ENCODE data around the gene PLTP. TPM values are rescaled to one million over a fixed set of nuclear protein-coding genes. Genes with fewer than 3 reads are reported as not detected.

Gene PLTP
- total and polyA plus RNA-seq, 2 experiments from 2014 or later = 22.6 to 25.7 TPM

GRCh38 chr20:45852326-45852725, 59.6 kb downstream of the PLTP start:
- Histone ChIP-seq H3K27me3 (replicated peaks; ENCODE audit: insufficient read depth) (no peaks in the 10 kb centered on the region), H3K9me2 (ENCODE audit: insufficient read depth) (no peaks in the 10 kb centered on the region), H3K4me1 (ENCODE audit: insufficient read depth) (peaks cover 7% of the 10 kb centered on the region; the same call in 1 of the 2 replicates), H3F3A (ENCODE audit: insufficient read depth) (0 out of 2 replicates have a peak, but pooled peaks cover 10% of the 10 kb centered on the region), H3K4me3 (no peak overlapping the region), H2AFZ (no peak overlapping the region), H3K27ac (no peak overlapping the region), H3K9ac (no peak overlapping the region), H3K79me2 (ENCODE audit: insufficient read depth) (peaks cover 38% of the 10 kb centered on the region), H3K36me3 (ENCODE audit: low read depth) (peaks cover 4% of the 10 kb centered on the region), H3K9me3 (ENCODE audit: low read depth) (no peaks in the 10 kb centered on the region), H4K20me1 (ENCODE audit: insufficient read depth) (no peaks in the 10 kb centered on the region), H3K4me2 (ENCODE audit: unreplicated experiment) (no peak overlapping the region)
- no peak for DNase-seq
- in situ Hi-C loops (cut with MboI) = no loop called here
- TF ChIP-seq EZH2 (IDR thresholded peaks at IDR 0.05; ENCODE audit: insufficient read depth, poor library complexity, severe bottlenecking) = no peak
- no peak for TF ChIP-seq EZH2phosphoT487 (IDR thresholded peaks at IDR 0.05; ENCODE audit: insufficient read depth, low read depth)
- 97% methylated on average over 6 of the region's 6 CpGs for WGBS, 2 experiments (ENCODE audit: low coverage in 1 of 2, low lambda C conversion rate in 2 of 2, missing lambda C conversion rate in 2 of 2)

- Histone ChIP-seq H3F3A (ENCODE audit: insufficient read depth) (0 out of 2 replicates have a peak, but pooled peaks cover 10% of the 10 kb centered on the region), H3K9ac (no peak overlapping the region), H3K79me2 (ENCODE audit: insufficient read depth) (peaks cover 32% of the 10 kb centered on the region), H3K9me2 (ENCODE audit: insufficient read depth) (no peaks in the 10 kb centered on the region), H3K27ac (no peak overlapping the region), H4K20me1 (ENCODE audit: insufficient read depth) (no peaks in the 10 kb centered on the region), H2AFZ (no peak overlapping the region), H3K36me3 (ENCODE audit: low read depth) (peaks cover 10% of the 10 kb centered on the region), H3K4me2 (ENCODE audit: unreplicated experiment) (no peak overlapping the region), H3K9me3 (ENCODE audit: low read depth) (no peaks in the 10 kb centered on the region), H3K4me1 (ENCODE audit: insufficient read depth) (peaks cover 7% of the 10 kb centered on the region; the same call in 1 of the 2 replicates), H3K4me3 (no peak overlapping the region), H3K27me3 (replicated peaks; ENCODE audit: insufficient read depth) (no peaks in the 10 kb centered on the region)
- in situ Hi-C loops (cut with MboI) = no loop called here
- TF ChIP-seq EZH2phosphoT487 (IDR thresholded peaks at IDR 0.05; ENCODE audit: insufficient read depth, low read depth) (no peak), EZH2 (IDR thresholded peaks at IDR 0.05; ENCODE audit: insufficient read depth, poor library complexity, severe bottlenecking) (no peak)
- DNase-seq = no peak
Observed at GRCh38 chr20:45851501-45851900, 60.5 kb downstream of the PLTP start.

- Histone ChIP-seq H3F3A (ENCODE audit: insufficient read depth) (0 out of 2 replicates have a peak, but pooled peaks cover 10% of the 10 kb centered on the region), H2AFZ (no peak overlapping the region), H3K9me2 (ENCODE audit: insufficient read depth) (no peaks in the 10 kb centered on the region), H3K27me3 (replicated peaks; ENCODE audit: insufficient read depth) (no peaks in the 10 kb centered on the region), H3K4me2 (ENCODE audit: unreplicated experiment) (no peak overlapping the region), H3K4me3 (no peak overlapping the region), H3K79me2 (ENCODE audit: insufficient read depth) (peaks cover 27% of the 10 kb centered on the region), H3K9ac (no peak overlapping the region), H3K36me3 (ENCODE audit: low read depth) (peaks cover 12% of the 10 kb centered on the region), H3K4me1 (ENCODE audit: insufficient read depth) (peaks cover 2% of the 10 kb centered on the region; the same call in 1 of the 2 replicates), H3K27ac (no peak overlapping the region), H4K20me1 (ENCODE audit: insufficient read depth) (no peaks in the 10 kb centered on the region), H3K9me3 (ENCODE audit: low read depth) (no peaks in the 10 kb centered on the region)
- TF ChIP-seq EZH2 (IDR thresholded peaks at IDR 0.05; ENCODE audit: insufficient read depth, poor library complexity, severe bottlenecking) (no peak), EZH2phosphoT487 (IDR thresholded peaks at IDR 0.05; ENCODE audit: insufficient read depth, low read depth) (no peak)
- in situ Hi-C loops (cut with MboI) = no loop called here
- no peak for DNase-seq
- 95 to 100% methylated on average over 1 of the region's 1 CpG for WGBS, 2 experiments (ENCODE audit: low coverage in 1 of 2, low lambda C conversion rate in 2 of 2, missing lambda C conversion rate in 2 of 2)
Observed at GRCh38 chr20:45850926-45851325, 61.0 kb downstream of the PLTP start.

GRCh38 chr20:45850238-45850637, 61.7 kb downstream of the PLTP start:
- H2AFZ ChIP-seq = no peak overlapping the region
- no peaks in the 10 kb centered on the region for H3K9me2 ChIP-seq (ENCODE audit: insufficient read depth)
- no peak overlapping the region for H3K9ac ChIP-seq
- no peak overlapping the region for H3K4me2 ChIP-seq (ENCODE audit: unreplicated experiment)
- H4K20me1 ChIP-seq (ENCODE audit: insufficient read depth) = no peaks in the 10 kb centered on the region
- no peaks in the 10 kb centered on the region for H3K27me3 ChIP-seq (replicated peaks; ENCODE audit: insufficient read depth)
- peaks cover 20% of the 10 kb centered on the region for H3K79me2 ChIP-seq (ENCODE audit: insufficient read depth)
- no peak for DNase-seq
- H3K36me3 ChIP-seq (ENCODE audit: low read depth) = peaks cover 12% of the 10 kb centered on the region
- 0 out of 2 replicates have a peak, but pooled peaks cover 10% of the 10 kb centered on the region for H3F3A ChIP-seq (ENCODE audit: insufficient read depth)
- TF ChIP-seq EZH2 (IDR thresholded peaks at IDR 0.05; ENCODE audit: insufficient read depth, poor library complexity, severe bottlenecking) = no peak
- TF ChIP-seq EZH2phosphoT487 (IDR thresholded peaks at IDR 0.05; ENCODE audit: insufficient read depth, low read depth) = no peak
- no peaks in the 10 kb centered on the region for H3K9me3 ChIP-seq (ENCODE audit: low read depth)
- in situ Hi-C loops (cut with MboI) = no loop called here
- no peaks in the 10 kb centered on the region for H3K4me1 ChIP-seq (ENCODE audit: insufficient read depth)
- H3K4me3 ChIP-seq = no peak overlapping the region
- WGBS, 2 experiments (ENCODE audit: low coverage in 1 of 2, low lambda C conversion rate in 2 of 2, missing lambda C conversion rate in 2 of 2) = 97% methylated on average over 2 of the region's 2 CpGs
- no peak overlapping the region for H3K27ac ChIP-seq

Data from GM23248 (cell line).